Memory B cell (primary cell): ENCODE results near the gene TSPAN18.
A peak's percentile ranks its signal among the peaks of the same experiment; 100 is the strongest.

Source experiments
- ATAC-seq: fragments of 150-1000 bp; cut with Tn5 transposase; 2 replicates; pipeline ENCODE4 v1.10.0; 2021; ENCODE audit warnings: low read depth, mild to moderate bottlenecking, moderate library complexity
- DNase-seq, 2 donors: peaks; one replicate each; pipeline ENCODE4 v3.0.0; 2022; ENCODE audit warnings: low spot score in 2 of 2
- H3K27ac Mint-ChIP-seq: one replicate; pipeline ENCODE4 v1.8.0; 2022; ENCODE audit warnings: mild to moderate bottlenecking, moderate library complexity, mixed read lengths
- H3K27me3 Mint-ChIP-seq: one replicate; pipeline ENCODE4 v1.8.0; 2022; ENCODE audit warnings: mixed read lengths
- H3K36me3 Mint-ChIP-seq: one replicate; pipeline ENCODE4 v1.8.0; 2022; ENCODE audit warnings: mild to moderate bottlenecking, mixed read lengths
- H3K4me1 Mint-ChIP-seq: one replicate; pipeline ENCODE4 v1.8.0; 2022; ENCODE audit warnings: mixed read lengths
- H3K4me3 Mint-ChIP-seq: one replicate; pipeline ENCODE4 v1.8.0; 2022; ENCODE audit warnings: mild to moderate bottlenecking, moderate library complexity, mixed read lengths
- H3K9me3 Mint-ChIP-seq: one replicate; pipeline ENCODE4 v1.8.0; 2022; ENCODE audit warnings: mixed read lengths

TSPAN18 gene

DNA sequence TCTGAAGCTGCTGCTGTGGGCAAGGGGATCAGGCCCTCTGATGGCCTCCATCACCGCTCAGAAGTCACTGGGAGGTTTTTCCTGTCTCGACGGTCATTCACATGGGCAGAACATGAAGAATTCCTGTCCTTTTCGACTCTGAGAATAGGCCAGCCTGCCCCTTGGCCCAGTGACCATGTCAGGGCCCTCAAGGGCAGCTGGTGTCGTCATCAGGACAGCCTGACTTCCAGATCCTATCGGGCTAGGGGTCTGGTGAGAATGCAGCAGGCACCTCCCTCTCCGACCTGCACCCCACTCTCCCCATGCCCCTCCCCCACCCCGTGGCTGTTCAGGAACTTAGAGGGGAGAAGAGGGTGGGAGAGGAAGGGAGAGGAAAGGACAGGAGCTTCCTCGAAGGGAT lies 220.4 kb downstream of the TSPAN18 start:
- Mint-ChIP-seq H3K4me3 (no peak overlapping the region), H3K4me1 (peaks cover 54% of the 10 kb centered on the region), H3K27me3 (no peaks in the 10 kb centered on the region), H3K36me3 (no peaks in the 10 kb centered on the region), H3K27ac (peak overlapping the region; percentile 42), H3K9me3 (no peaks in the 10 kb centered on the region)
- DNase-seq (no peak), ATAC-seq (no peak)

GRCh38 chr11:44948155-44948554 lies 221.4 kb downstream of the TSPAN18 start:
- Mint-ChIP-seq H3K4me3 (no peak overlapping the region), H3K27me3 (no peaks in the 10 kb centered on the region), H3K36me3 (no peaks in the 10 kb centered on the region), H3K4me1 (peaks cover 46% of the 10 kb centered on the region), H3K9me3 (no peaks in the 10 kb centered on the region), H3K27ac (peak overlapping the region; percentile 65)
- DNase-seq (no peak), ATAC-seq (no peak)

GRCh38 chr11:44949160-44950030 lies 222.6 kb downstream of the TSPAN18 start:
- Mint-ChIP-seq H3K27me3 (no peaks in the 10 kb centered on the region), H3K36me3 (no peaks in the 10 kb centered on the region), H3K9me3 (no peaks in the 10 kb centered on the region), H3K27ac (peak overlapping the region; percentile 75), H3K4me1 (peaks cover 36% of the 10 kb centered on the region), H3K4me3 (peak overlapping the region; percentile 91)
- DNase-seq (peak; percentile 38 to 63), ATAC-seq (peak; percentile 41)

DNA sequence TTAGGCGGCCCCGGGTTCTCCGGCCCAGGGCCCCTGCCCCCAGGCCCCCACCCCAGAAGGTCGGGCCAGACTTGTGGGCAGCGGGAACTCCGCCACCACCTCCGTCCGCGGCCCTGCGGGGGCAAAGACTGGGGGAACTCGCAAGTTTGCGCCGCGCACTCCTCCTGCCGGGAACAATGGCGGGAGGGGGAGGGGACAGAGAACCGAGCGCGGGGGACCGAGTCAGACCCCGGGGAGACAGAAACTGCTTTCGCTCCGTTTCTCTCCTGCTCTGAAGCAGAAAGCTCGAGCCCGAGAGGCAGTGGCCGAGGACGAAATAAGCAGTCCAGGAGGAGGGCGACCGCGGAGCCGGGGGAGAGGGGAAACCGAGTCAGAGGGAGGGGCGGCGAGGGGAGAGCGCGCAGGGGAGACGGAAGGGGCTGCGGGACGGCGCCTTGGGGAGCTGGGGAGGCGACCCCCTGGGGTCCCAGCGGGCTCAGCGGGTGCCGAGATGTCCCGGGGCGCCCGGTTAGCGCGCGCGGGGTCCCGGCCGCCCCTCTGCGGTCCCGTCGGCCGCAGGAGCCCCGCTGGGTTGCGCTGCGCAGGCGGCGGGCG lies 223.4 kb downstream of the TSPAN18 start:
- no peaks in the 10 kb centered on the region for H3K36me3 Mint-ChIP-seq
- DNase-seq (peak; percentile 25 to 64), ATAC-seq (peak; percentile 19)
- peaks cover 38% of the 10 kb centered on the region for H3K4me1 Mint-ChIP-seq
- peak overlapping the region; percentile 91 for H3K4me3 Mint-ChIP-seq
- peak overlapping the region; percentile 75 for H3K27ac Mint-ChIP-seq
- H3K27me3 Mint-ChIP-seq: no peaks in the 10 kb centered on the region
- H3K9me3 Mint-ChIP-seq: no peaks in the 10 kb centered on the region

- H3K4me3 Mint-ChIP-seq: peak within 1 kb of the TSS; percentile 91
- DNase-seq (peak in 1 of 2 donors; percentile 67), ATAC-seq (peak; percentile 74)
- H3K27me3 Mint-ChIP-seq: no peaks in the 10 kb centered on the region
- peak within 1 kb of the TSS; percentile 75 for H3K27ac Mint-ChIP-seq
- no peaks in the 10 kb centered on the region for H3K36me3 Mint-ChIP-seq
- peaks cover 35% of the 10 kb centered on the region for H3K4me1 Mint-ChIP-seq
- H3K9me3 Mint-ChIP-seq: no peaks in the 10 kb centered on the region
Measured at GRCh38 chr11:44950625-44951476, 224.1 kb downstream of the TSPAN18 start, which contains the start of gene TP53I11. Gene TP53I11 (minus strand): TSS chr11:44950883. CDS start chr11:44938335, 12,548 bp downstream.

GRCh38 chr11:44952082-44952481 lies 225.3 kb downstream of the TSPAN18 start:
- DNase-seq (no peak), ATAC-seq (no peak)
- Mint-ChIP-seq H3K36me3 (no peaks in the 10 kb centered on the region), H3K4me3 (no peak overlapping the region), H3K27me3 (no peaks in the 10 kb centered on the region), H3K27ac (no peak overlapping the region), H3K9me3 (no peaks in the 10 kb centered on the region), H3K4me1 (peaks cover 26% of the 10 kb centered on the region)

- ATAC-seq: no peak
- Mint-ChIP-seq H3K9me3 (no peaks in the 10 kb centered on the region), H3K27me3 (no peaks in the 10 kb centered on the region), H3K36me3 (no peaks in the 10 kb centered on the region), H3K27ac (no peak overlapping the region), H3K4me3 (no peak overlapping the region), H3K4me1 (peaks cover 21% of the 10 kb centered on the region)
- DNase-seq: no peak
Measured at GRCh38 chr11:44952500-44953260, 225.9 kb downstream of the TSPAN18 start.

DNA sequence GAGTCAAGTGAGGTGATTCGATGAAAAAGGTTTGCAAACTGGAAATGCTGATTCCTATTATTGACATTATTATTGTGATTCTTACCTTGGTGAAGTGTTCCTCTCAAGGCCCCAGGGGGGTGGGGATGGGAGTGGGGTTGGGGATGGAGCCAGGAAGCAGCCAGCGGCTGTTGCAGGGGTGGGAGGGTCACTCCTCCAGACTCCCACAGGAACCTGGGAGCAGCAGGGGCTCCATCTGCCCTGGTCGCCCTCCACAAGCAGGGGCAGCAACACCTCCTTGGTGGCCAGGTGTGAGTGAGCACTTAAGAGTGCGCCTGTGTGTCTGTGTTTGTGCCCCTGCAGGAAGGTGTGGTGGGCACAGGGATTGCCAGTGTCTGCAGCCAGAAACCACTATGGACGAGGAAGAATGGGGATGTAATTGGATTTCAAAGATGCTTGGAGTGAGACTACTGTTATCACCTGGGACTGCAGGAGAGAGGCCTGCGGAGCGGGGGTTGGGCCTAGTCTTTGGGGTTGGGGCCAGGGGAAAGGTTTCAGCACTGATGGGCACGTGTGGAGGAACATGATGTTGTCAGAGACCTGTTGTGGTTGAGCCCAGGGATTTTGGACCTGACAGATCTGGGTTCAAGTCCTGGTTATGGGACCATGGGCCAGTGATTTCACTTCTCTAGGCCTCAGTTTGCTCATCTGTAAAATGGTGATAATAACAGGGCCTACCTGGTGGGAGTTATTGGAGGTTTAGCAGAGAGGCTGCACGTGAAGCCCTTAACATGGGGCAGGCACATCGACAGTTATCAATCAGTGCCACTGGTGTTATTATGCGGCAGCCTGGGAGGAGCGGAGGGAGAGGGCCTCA lies 227.5 kb downstream of the TSPAN18 start:
- Mint-ChIP-seq H3K9me3 (no peaks in the 10 kb centered on the region), H3K27me3 (no peaks in the 10 kb centered on the region), H3K36me3 (no peaks in the 10 kb centered on the region), H3K4me3 (no peak overlapping the region), H3K27ac (no peak overlapping the region), H3K4me1 (peaks cover 16% of the 10 kb centered on the region)
- DNase-seq (no peak), ATAC-seq (no peak)

- DNase-seq (no peak), ATAC-seq (no peak)
- Mint-ChIP-seq H3K36me3 (no peaks in the 10 kb centered on the region), H3K27me3 (no peaks in the 10 kb centered on the region), H3K27ac (no peak overlapping the region), H3K4me1 (peaks cover 16% of the 10 kb centered on the region), H3K4me3 (no peak overlapping the region), H3K9me3 (no peaks in the 10 kb centered on the region)
Measured at GRCh38 chr11:44955015-44955738, 228.4 kb downstream of the TSPAN18 start.

- H3K9me3 Mint-ChIP-seq: no peaks in the 10 kb centered on the region
- ATAC-seq: no peak
- H3K4me3 Mint-ChIP-seq: no peak overlapping the region
- H3K27ac Mint-ChIP-seq: no peak overlapping the region
- H3K4me1 Mint-ChIP-seq: peaks cover 13% of the 10 kb centered on the region
- no peak for DNase-seq
- no peaks in the 10 kb centered on the region for H3K36me3 Mint-ChIP-seq
- H3K27me3 Mint-ChIP-seq: no peaks in the 10 kb centered on the region
Measured at GRCh38 chr11:44957040-44957515, 230.3 kb downstream of the TSPAN18 start.

DNA sequence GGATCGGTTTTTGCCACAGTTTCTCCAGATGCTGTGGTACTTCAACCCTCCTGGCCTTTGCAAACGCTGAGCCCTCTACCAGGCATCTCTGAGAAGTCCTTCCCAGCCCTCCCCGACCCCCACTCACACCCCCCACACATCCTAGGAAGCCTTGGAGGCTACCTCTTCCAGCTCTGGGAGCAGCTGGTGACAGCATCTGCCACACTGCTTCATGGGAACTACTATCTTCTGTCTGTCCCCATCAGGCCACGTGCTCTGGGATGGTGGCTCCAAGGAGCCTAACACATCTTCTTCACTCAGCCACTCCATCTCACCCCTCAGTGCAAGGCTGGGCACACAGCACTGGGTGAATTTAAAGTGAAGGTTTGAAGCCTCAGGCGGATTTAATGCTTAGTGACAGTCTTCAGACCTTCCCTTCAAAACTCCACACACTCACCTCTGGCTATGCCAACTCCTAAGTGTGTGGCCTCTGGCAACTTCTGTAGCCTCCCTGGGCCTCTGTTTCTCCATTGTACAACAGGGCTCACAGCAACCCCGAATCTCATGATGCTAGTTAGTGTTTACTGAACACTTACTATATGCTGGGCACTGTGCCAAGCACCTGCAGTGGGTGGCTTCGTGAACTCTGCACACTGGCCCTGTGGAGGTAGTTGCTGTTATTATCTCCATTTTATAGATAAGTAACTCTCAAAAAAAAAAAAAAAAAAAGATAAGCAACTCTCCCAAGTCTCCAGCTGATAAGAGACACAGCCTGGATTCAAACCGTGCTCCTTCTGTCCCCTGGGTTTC lies 231.2 kb downstream of the TSPAN18 start:
- no peak for ATAC-seq
- H3K4me1 Mint-ChIP-seq: peaks cover 11% of the 10 kb centered on the region
- H3K4me3 Mint-ChIP-seq: no peak overlapping the region
- no peak for DNase-seq
- no peaks in the 10 kb centered on the region for H3K27me3 Mint-ChIP-seq
- no peak overlapping the region for H3K27ac Mint-ChIP-seq
- no peaks in the 10 kb centered on the region for H3K36me3 Mint-ChIP-seq
- no peaks in the 10 kb centered on the region for H3K9me3 Mint-ChIP-seq
